HG03457 (cell line): ENCODE results near the gene FOXD4L6.
"Not testable (repeated sequence)": the region's sequence is repeated elsewhere in the genome, so short reads cannot be mapped to it uniquely, and the experiment has no call there.

Experiments used
- ATAC-seq: cut with Tn5 transposase; IDR thresholded peaks from one replicate; pipeline ENCODE4 v1.9.1; 2021; ENCODE audit warnings: moderate number of reproducible peaks; ENCODE audit not compliant: unreplicated experiment

FOXD4L6 gene

GRCh38 chr9:41128581-41128980 lies at the start of gene FOXD4L6:
TSS of gene FOXD4L6 (minus strand) at chr9:41128681. CDS start at chr9:41128383, 298 bp downstream.
- not testable (repeated sequence) for ATAC-seq

- not testable (repeated sequence) for ATAC-seq
Observed at GRCh38 chr9:41174994-41175393, 46.5 kb upstream of the FOXD4L6 start.

GRCh38 chr9:41150116-41150515 lies 21.6 kb upstream of the FOXD4L6 start:
- not testable (repeated sequence) for ATAC-seq

- not testable (repeated sequence) for ATAC-seq
Observed at GRCh38 chr9:41141878-41142277, 13.4 kb upstream of the FOXD4L6 start.

GRCh38 chr9:41126746-41127446 lies 1.6 kb downstream of the FOXD4L6 start:
- ATAC-seq = not testable (repeated sequence)

GRCh38 chr9:41125936-41126335 lies 2.5 kb downstream of the FOXD4L6 start:
- not testable (repeated sequence) for ATAC-seq

GRCh38 chr9:41125109-41125658 lies 3.3 kb downstream of the FOXD4L6 start:
- not testable (repeated sequence) for ATAC-seq

GRCh38 chr9:41124250-41125108 lies 4.0 kb downstream of the FOXD4L6 start:
- ATAC-seq = not testable (repeated sequence)

- ATAC-seq = not testable (repeated sequence)
Observed at GRCh38 chr9:41123812-41124211, 4.7 kb downstream of the FOXD4L6 start.

GRCh38 chr9:41123396-41123795 lies 5.1 kb downstream of the FOXD4L6 start:
- ATAC-seq = not testable (repeated sequence)

GRCh38 chr9:41120696-41121095 lies 7.8 kb downstream of the FOXD4L6 start:
- not testable (repeated sequence) for ATAC-seq

- not testable (repeated sequence) for ATAC-seq
Observed at GRCh38 chr9:41119719-41120118, 8.8 kb downstream of the FOXD4L6 start.

- ATAC-seq = not testable (repeated sequence)
Observed at GRCh38 chr9:41119311-41119710, 9.2 kb downstream of the FOXD4L6 start.

GRCh38 chr9:41113348-41113747 lies 15.1 kb downstream of the FOXD4L6 start:
- ATAC-seq = not testable (repeated sequence)

GRCh38 chr9:41111414-41111813 lies 17.1 kb downstream of the FOXD4L6 start:
- ATAC-seq = not testable (repeated sequence)

- not testable (repeated sequence) for ATAC-seq
Observed at GRCh38 chr9:41110913-41111312, 17.6 kb downstream of the FOXD4L6 start.

- ATAC-seq = not testable (repeated sequence)
Observed at GRCh38 chr9:41109253-41109652, 19.2 kb downstream of the FOXD4L6 start.

GRCh38 chr9:41108816-41109215 lies 19.7 kb downstream of the FOXD4L6 start:
- ATAC-seq = not testable (repeated sequence)

- not testable (repeated sequence) for ATAC-seq
Observed at GRCh38 chr9:41106472-41107116, 21.9 kb downstream of the FOXD4L6 start.

GRCh38 chr9:41105557-41106253 lies 22.8 kb downstream of the FOXD4L6 start:
- ATAC-seq = not testable (repeated sequence)
